ENCODE results near the gene KDM3B. TPM values are rescaled to one million over a fixed set of nuclear protein-coding genes. Genes with fewer than 3 reads are reported as not detected.

Gene KDM3B
- total and polyA plus RNA-seq, 9 of the 15 experiments (the other 6 are each of a cell fraction or from before 2014, with no cell fraction given) = 13.8 to 62.8 (median 41.9) TPM

DNA sequence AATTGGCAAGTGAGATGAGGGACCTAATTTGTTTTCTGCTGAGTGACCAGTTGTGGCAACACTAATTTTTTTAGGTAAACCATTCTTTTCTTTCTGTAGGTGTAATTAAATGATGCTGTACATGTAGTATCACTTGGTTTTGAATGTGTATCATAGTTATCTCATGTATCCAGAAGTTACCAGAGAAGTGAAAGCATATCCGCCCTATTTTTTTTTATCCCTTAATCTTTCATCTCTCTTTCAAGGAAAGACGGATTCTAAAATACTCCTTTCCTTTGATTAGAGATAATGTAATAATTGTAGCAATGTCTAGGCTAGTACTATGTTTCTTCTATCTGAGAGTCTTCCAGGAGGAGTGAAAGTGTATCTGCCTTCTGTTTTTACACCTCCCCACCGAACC, 7.1 kb downstream of the KDM3B start:
- no peak overlapping the region; the same call in 1 of the 2 replicates for H3K4me2 ChIP-seq (ENCODE audit: insufficient read depth, low read length)
- no peaks in the 10 kb centered on the region for H3K9me1 ChIP-seq (ENCODE audit: control insufficient read depth, insufficient read depth, low read length)
- no peaks in the 10 kb centered on the region for H3K27me3 ChIP-seq (ENCODE audit: control insufficient read depth in 2 of 2, insufficient read depth in 2 of 2, low read length in 2 of 2)
- H3K36me3 ChIP-seq (ENCODE audit: control insufficient read depth, insufficient read depth, low read length) = peaks cover 10% of the 10 kb centered on the region; the same call in 1 of the 3 replicates
- CTCF ChIA-PET (ENCODE audit: low intra/inter-chr PET ratio) = interaction anchor here (0.7 kb wide), 1 partner anchor 10 kb away, joined by 3 read pairs; no protein-coding TSS in a partner anchor
- 2% methylated on average over 3 of the region's 3 CpGs for WGBS (ENCODE audit: insufficient coverage, low coverage, missing lambda C conversion rate)
- POLR2A ChIA-PET = no interaction called here
- no TSS peak for BruUV-seq (replicated peaks)
- no peak overlapping the region for H2AFZ ChIP-seq (ENCODE audit: low read depth, low read length)
- no peaks in the 10 kb centered on the region for H3K9me3 ChIP-seq (replicated peaks; ENCODE audit: control insufficient read depth, insufficient read depth, low read depth, low read length)
- no peak for DNase-seq (ENCODE audit: extremely low read depth in 1 of 4, low spot score in 3 of 4)
- no peak for FAIRE-seq
- in situ Hi-C loops (cut with MboI) = no loop called here
- H3K79me2 ChIP-seq (ENCODE audit: control insufficient read depth, insufficient read depth, low read length) = peaks cover 94% of the 10 kb centered on the region
- ATAC-seq = peak; percentile 31; the same call in 2 of the 3 replicates
- peaks cover 19% of the 10 kb centered on the region for H4K20me1 ChIP-seq (replicated peaks; ENCODE audit: control insufficient read depth, insufficient read depth, low read length)
- TF ChIP-seq CBFA2T3 (IDR thresholded peaks at IDR 0.05) (peak; percentile 37; the same call in 1 of the 2 replicates), HDGF (IDR thresholded peaks at IDR 0.05) (no peak), ARID1B (IDR thresholded peaks at IDR 0.05) (peak; percentile 58), TCF3 (CRISPR knock-in tag; IDR thresholded peaks at IDR 0.05) (peak; percentile 35), ZNF551 (CRISPR knock-in tag; IDR thresholded peaks at IDR 0.05) (no peak), ZNF232 (CRISPR knock-in tag; IDR thresholded peaks at IDR 0.05) (no peak), ZNF277 (CRISPR knock-in tag; IDR thresholded peaks at IDR 0.05; ENCODE audit: borderline replicate concordance) (no peak), ZNF12 (CRISPR knock-in tag; IDR thresholded peaks at IDR 0.05) (no peak), BRCA1 (IDR thresholded peaks at IDR 0.05) (no peak), BRCA1 (CRISPR knock-in tag; IDR thresholded peaks at IDR 0.05) (no peak), ZBTB9 (CRISPR knock-in tag; IDR thresholded peaks at IDR 0.05) (no peak)
- H3K9ac ChIP-seq (ENCODE audit: insufficient read depth in 1 of 2, low read depth in 2 of 2, low read length in 2 of 2) = peak overlapping the region in 1 of 2 experiments; percentile 11; a peak in 2 of 4 replicates
- intact Hi-C loops (cut with micrococcal nuclease) = no loop called here
- H3K4me1 ChIP-seq (replicated peaks in 1 of 2; ENCODE audit: control insufficient read depth in 2 of 2, insufficient read depth in 2 of 2, low read length in 2 of 2) = peaks cover 3 to 14% of the 10 kb centered on the region in 2 experiments; a peak in 3 of 5 replicates
- H3K27ac ChIP-seq (ENCODE audit: extremely low read depth, low read depth, low read length) = peak overlapping the region; percentile 17; the same call in 1 of the 3 replicates
- H3K4me3 ChIP-seq = no peak overlapping the region
